Measurements from ENCODE around the gene TTI1. TPM values are rescaled to one million over a fixed set of nuclear protein-coding genes. Genes with fewer than 3 reads are reported as not detected.
A peak's percentile ranks its signal among the peaks of the same experiment; 100 is the strongest.

Gene TTI1
- total RNA-seq, 1 donor from 2014 or later = 10.6 TPM

- Mint-ChIP-seq H3K27ac (ENCODE audit: unreplicated experiment) (no peak overlapping the region), H3K27me3 (ENCODE audit: low read depth) (no peaks in the 10 kb centered on the region), H3K4me1 (ENCODE audit: low read depth) (no peaks in the 10 kb centered on the region), H3K36me3 (ENCODE audit: low read depth) (peaks cover 7% of the 10 kb centered on the region), H3K9me3 (ENCODE audit: low read depth) (peaks cover 15% of the 10 kb centered on the region), H3K4me3 (ENCODE audit: unreplicated experiment) (no peak overlapping the region)
- TF ChIP-seq CTCF (IDR thresholded peaks at IDR 0.05) = no peak
- DNase-seq (ENCODE audit: low spot score) = no peak
Observed at GRCh38 chr20:37944456-37944981, 88.7 kb downstream of the TTI1 start.

- H3K4me1 Mint-ChIP-seq (ENCODE audit: low read depth) = no peaks in the 10 kb centered on the region
- H3K27ac Mint-ChIP-seq (ENCODE audit: unreplicated experiment) = no peak overlapping the region
- TF ChIP-seq CTCF (IDR thresholded peaks at IDR 0.05) = peak; percentile 24
- H3K27me3 Mint-ChIP-seq (ENCODE audit: low read depth) = no peaks in the 10 kb centered on the region
- peak; percentile 86 for DNase-seq (ENCODE audit: low spot score)
- no peak overlapping the region for H3K4me3 Mint-ChIP-seq (ENCODE audit: unreplicated experiment)
- H3K9me3 Mint-ChIP-seq (ENCODE audit: low read depth) = peaks cover 13% of the 10 kb centered on the region
- H3K36me3 Mint-ChIP-seq (ENCODE audit: low read depth) = peaks cover 6% of the 10 kb centered on the region
Observed at GRCh38 chr20:37943501-37944455, 89.5 kb downstream of the TTI1 start.

GRCh38 chr20:37943033-37943432 is 90.2 kb downstream of the TTI1 start:
- H3K27me3 Mint-ChIP-seq (ENCODE audit: low read depth) = no peaks in the 10 kb centered on the region
- H3K4me1 Mint-ChIP-seq (ENCODE audit: low read depth) = no peaks in the 10 kb centered on the region
- peaks cover 10% of the 10 kb centered on the region for H3K9me3 Mint-ChIP-seq (ENCODE audit: low read depth)
- TF ChIP-seq CTCF (IDR thresholded peaks at IDR 0.05) = no peak
- DNase-seq (ENCODE audit: low spot score) = no peak
- no peak overlapping the region for H3K4me3 Mint-ChIP-seq (ENCODE audit: unreplicated experiment)
- H3K36me3 Mint-ChIP-seq (ENCODE audit: low read depth) = peaks cover 4% of the 10 kb centered on the region
- H3K27ac Mint-ChIP-seq (ENCODE audit: unreplicated experiment) = no peak overlapping the region

GRCh38 chr20:37941992-37942391 is 91.3 kb downstream of the TTI1 start:
- Mint-ChIP-seq H3K27ac (ENCODE audit: unreplicated experiment) (no peak overlapping the region), H3K4me1 (ENCODE audit: low read depth) (no peaks in the 10 kb centered on the region), H3K36me3 (ENCODE audit: low read depth) (peaks cover 2% of the 10 kb centered on the region), H3K27me3 (ENCODE audit: low read depth) (no peaks in the 10 kb centered on the region), H3K4me3 (ENCODE audit: unreplicated experiment) (no peak overlapping the region), H3K9me3 (ENCODE audit: low read depth) (no peaks in the 10 kb centered on the region)
- DNase-seq (ENCODE audit: low spot score) = no peak
- TF ChIP-seq CTCF (IDR thresholded peaks at IDR 0.05) = no peak

- H3K9me3 Mint-ChIP-seq (ENCODE audit: low read depth) = no peaks in the 10 kb centered on the region
- no peak overlapping the region for H3K27ac Mint-ChIP-seq (ENCODE audit: unreplicated experiment)
- no peaks in the 10 kb centered on the region for H3K4me1 Mint-ChIP-seq (ENCODE audit: low read depth)
- no peak for DNase-seq (ENCODE audit: low spot score)
- TF ChIP-seq CTCF (IDR thresholded peaks at IDR 0.05) = peak; percentile 46
- H3K27me3 Mint-ChIP-seq (ENCODE audit: low read depth) = no peaks in the 10 kb centered on the region
- peaks cover 2% of the 10 kb centered on the region for H3K36me3 Mint-ChIP-seq (ENCODE audit: low read depth)
- no peak overlapping the region for H3K4me3 Mint-ChIP-seq (ENCODE audit: unreplicated experiment)
Observed at GRCh38 chr20:37941332-37941731, 91.9 kb downstream of the TTI1 start.

Measured in chondrocyte (in vitro differentiated cells).